K562 (cell line): ENCODE results near the gene FBLN2. TPM values are rescaled to one million over a fixed set of nuclear protein-coding genes. Genes with fewer than 3 reads are reported as not detected.

Source experiments
- CBFB ChIP-seq: sonication (generic); formaldehyde crosslinking; IDR thresholded peaks from 2 replicates; pipeline ENCODE4 v1.4.0; 2020; ENCODE audit warnings: mild to moderate bottlenecking, missing genetic modification reagents
- CHD2 ChIP-seq: IDR thresholded peaks from 2 replicates; pipeline ENCODE4 v1.6.1; 2011; ENCODE audit warnings: low read depth, low read length
- ESRRA ChIP-seq: fragments of 450-650 bp; IDR thresholded peaks from 2 replicates; pipeline ENCODE4 v1.6.1; 2014; ENCODE audit warnings: low read depth, mild to moderate bottlenecking, moderate library complexity, borderline replicate concordance
- FOS ChIP-seq: IDR thresholded peaks from 3 replicates; pipeline ENCODE4 v1.6.1; 2011; ENCODE audit not compliant: insufficient read length; ENCODE audit errors: extremely low read depth
- ILK ChIP-seq: fragments of 450-650 bp; IDR thresholded peaks from 2 replicates; pipeline ENCODE4 v1.6.1; 2016; ENCODE audit warnings: missing genetic modification characterization, low read depth, mild to moderate bottlenecking, missing compliant biosample characterization, moderate library complexity, borderline replicate concordance
- MAFF ChIP-seq: IDR thresholded peaks from 2 replicates; pipeline ENCODE4 v1.6.1; 2012; ENCODE audit warnings: low read length, improper control_type of control experiment
- MAFG ChIP-seq: fragments of 450-650 bp; conservative IDR thresholded peaks from 2 replicates; pipeline ENCODE4 v1.6.1; 2016; ENCODE audit warnings: missing genetic modification characterization, missing compliant biosample characterization
- MCM3 ChIP-seq: fragments of 450-650 bp; IDR thresholded peaks from 2 replicates; pipeline ENCODE4 v1.6.1; 2016
- TEAD2 ChIP-seq: fragments of 450-650 bp; IDR thresholded peaks from 2 replicates; pipeline ENCODE4 v1.6.1; 2016; ENCODE audit warnings: missing genetic modification characterization, control low read depth, missing compliant biosample characterization
- ZC3H4 ChIP-seq: sonication (generic); formaldehyde crosslinking; IDR thresholded peaks from 2 replicates; pipeline ENCODE4 v1.9.0; 2021; ENCODE audit warnings: missing genetic modification reagents, borderline replicate concordance
- ZNF124 ChIP-seq: sonication (generic); formaldehyde crosslinking; IDR thresholded peaks from 2 replicates; pipeline ENCODE4 v1.8.1; 2022; ENCODE audit warnings: missing genetic modification reagents
- ZNF224 ChIP-seq: sonication (generic); formaldehyde crosslinking; IDR thresholded peaks from 2 replicates; pipeline ENCODE4 v1.8.0; 2022; ENCODE audit warnings: mild to moderate bottlenecking, missing genetic modification reagents
- ZNF561 ChIP-seq: fragments of 450-650 bp; formaldehyde crosslinking; conservative IDR thresholded peaks from 2 replicates; pipeline ENCODE4 v1.4.0; 2020; ENCODE audit warnings: mild to moderate bottlenecking, moderate library complexity
- ZNF79 ChIP-seq: fragments of 250-450 bp; sonication (Bioruptor Pico); IDR thresholded peaks from 2 replicates; pipeline ENCODE4 v1.4.0; 2020; ENCODE audit warnings: low read depth, mild to moderate bottlenecking, moderate library complexity
- polyA plus RNA-seq, 8 experiments: library from polyadenylated mRNA; depleted of rRNA in 4 of 8; stranded (reverse) in 5 of 8; unstranded in 3 of 8; fragments of >200 nt; fragmentation: Nextera tagmentation in 2 of 8; fragmentation: Illumina TruSeq in 1 of 8; extraction: Ambion mirVana in 2 of 8; extraction: Trizol in 1 of 8; gene quantifications; 2 replicates each; pipeline versions ENCODE4 v1.2.1 to v1.2.3, GENCODE V29; 2011 to 2014; ENCODE audit warnings: inconsistent platforms in 1 of 8, missing spikeins in 1 of 8
- total RNA-seq, 7 experiments: library from RNA; depleted of rRNA in 6 of 7; stranded (reverse); fragments of >200 nt in 6 of 7; fragmentation: Illumina TruSeq in 2 of 7; extraction: Trizol in 2 of 7; gene quantifications; 2 replicates each; pipeline versions ENCODE4 v1.2.1 to v1.2.3, GENCODE V29; 2011 to 2021; ENCODE audit warnings: low replicate concordance in 1 of 7
- TF ChIP-seq, protein P1 (sequence below): sonication (generic); formaldehyde crosslinking; IDR thresholded peaks from 2 replicates; pipeline ENCODE4 v1.8.0; 2022; ENCODE audit warnings: mild to moderate bottlenecking, missing genetic modification reagents, borderline replicate concordance
- TF ChIP-seq, protein P2 (sequence below): fragments of 250-450 bp; sonication (Bioruptor Pico); IDR thresholded peaks from 2 replicates; pipeline ENCODE4 v1.5.0; 2021
- TF ChIP-seq, protein P3 (sequence below): fragments of 450-650 bp; formaldehyde crosslinking; IDR thresholded peaks from 2 replicates; pipeline ENCODE4 v1.4.0; 2020; ENCODE audit warnings: mild to moderate bottlenecking, mixed read lengths
- TF ChIP-seq, protein P4 (sequence below): fragments of 250-450 bp; sonication (Bioruptor Pico); IDR thresholded peaks from 2 replicates; pipeline ENCODE4 v1.9.0; 2021; ENCODE audit warnings: mild to moderate bottlenecking

FBLN2 gene
- total and polyA plus RNA-seq, 9 of the 15 experiments (the other 6 are each of a cell fraction or from before 2014, with no cell fraction given): 0.03 to 0.10 (median 0.04) TPM; not detected in 6

DNA sequence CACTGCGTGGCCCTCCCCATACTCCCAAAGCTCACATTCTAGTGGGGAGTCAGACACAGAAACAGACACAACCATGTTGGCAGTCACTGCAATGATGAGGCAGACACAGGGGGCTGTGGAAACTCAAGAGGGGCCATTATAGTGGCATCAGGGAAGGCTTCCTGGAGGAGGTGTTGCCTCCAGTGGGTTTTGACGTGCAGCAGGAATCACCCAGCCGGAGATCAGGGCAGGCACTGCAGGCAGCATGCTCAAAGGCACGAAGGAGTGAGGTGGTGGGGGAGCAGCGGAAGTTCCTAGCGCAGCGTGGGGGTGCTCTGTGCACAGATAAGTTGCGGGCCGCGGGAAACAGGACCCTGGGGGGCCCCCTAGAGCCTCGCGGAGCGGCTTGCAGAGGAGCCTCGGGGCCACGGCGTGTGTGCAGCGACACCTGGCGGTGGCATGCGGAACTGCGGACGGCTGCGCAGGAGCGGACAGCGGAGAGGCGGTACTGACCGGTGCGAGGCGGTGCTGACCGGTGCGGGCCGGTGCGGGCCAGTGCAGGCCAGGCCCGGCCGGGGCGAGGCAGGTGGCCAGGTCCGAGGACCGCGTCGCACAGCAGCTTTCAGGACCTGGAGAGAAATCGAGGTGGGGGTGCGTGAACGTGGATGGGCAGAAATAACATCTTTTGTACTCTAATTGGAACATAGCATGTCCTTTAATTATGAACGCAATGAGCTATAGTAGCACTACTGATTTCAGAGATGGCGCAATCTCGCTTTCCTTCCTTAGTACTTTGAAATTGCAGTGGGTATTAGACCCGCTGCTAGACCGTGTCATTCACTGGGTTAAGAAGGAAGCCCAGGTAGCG, 101.5 kb downstream of the FBLN2 start (continued):
- TF ChIP-seq, protein P1, sequence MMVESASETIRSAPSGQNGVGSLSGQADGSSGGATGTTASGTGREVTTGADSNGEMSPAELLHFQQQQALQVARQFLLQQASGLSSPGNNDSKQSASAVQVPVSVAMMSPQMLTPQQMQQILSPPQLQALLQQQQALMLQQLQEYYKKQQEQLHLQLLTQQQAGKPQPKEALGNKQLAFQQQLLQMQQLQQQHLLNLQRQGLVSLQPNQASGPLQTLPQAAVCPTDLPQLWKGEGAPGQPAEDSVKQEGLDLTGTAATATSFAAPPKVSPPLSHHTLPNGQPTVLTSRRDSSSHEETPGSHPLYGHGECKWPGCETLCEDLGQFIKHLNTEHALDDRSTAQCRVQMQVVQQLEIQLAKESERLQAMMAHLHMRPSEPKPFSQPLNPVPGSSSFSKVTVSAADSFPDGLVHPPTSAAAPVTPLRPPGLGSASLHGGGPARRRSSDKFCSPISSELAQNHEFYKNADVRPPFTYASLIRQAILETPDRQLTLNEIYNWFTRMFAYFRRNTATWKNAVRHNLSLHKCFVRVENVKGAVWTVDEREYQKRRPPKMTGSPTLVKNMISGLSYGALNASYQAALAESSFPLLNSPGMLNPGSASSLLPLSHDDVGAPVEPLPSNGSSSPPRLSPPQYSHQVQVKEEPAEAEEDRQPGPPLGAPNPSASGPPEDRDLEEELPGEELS (CRISPR knock-in tag): peak; percentile 90; the same call in 1 of the 2 replicates
- no peak for TF ChIP-seq ZC3H4
- TF ChIP-seq, protein P2, sequence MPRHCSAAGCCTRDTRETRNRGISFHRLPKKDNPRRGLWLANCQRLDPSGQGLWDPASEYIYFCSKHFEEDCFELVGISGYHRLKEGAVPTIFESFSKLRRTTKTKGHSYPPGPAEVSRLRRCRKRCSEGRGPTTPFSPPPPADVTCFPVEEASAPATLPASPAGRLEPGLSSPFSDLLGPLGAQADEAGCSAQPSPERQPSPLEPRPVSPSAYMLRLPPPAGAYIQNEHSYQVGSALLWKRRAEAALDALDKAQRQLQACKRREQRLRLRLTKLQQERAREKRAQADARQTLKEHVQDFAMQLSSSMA (CRISPR knock-in tag): 0 out of 2 replicates have a peak, but pooled peaks have one; percentile 27
- 0 out of 2 replicates have a peak, but pooled peaks have one; percentile 9 for TF ChIP-seq TEAD2 (tag)
- TF ChIP-seq ZNF224 (CRISPR knock-in tag): no peak
- no peak for TF ChIP-seq MAFG (tag)
- TF ChIP-seq, protein P3, sequence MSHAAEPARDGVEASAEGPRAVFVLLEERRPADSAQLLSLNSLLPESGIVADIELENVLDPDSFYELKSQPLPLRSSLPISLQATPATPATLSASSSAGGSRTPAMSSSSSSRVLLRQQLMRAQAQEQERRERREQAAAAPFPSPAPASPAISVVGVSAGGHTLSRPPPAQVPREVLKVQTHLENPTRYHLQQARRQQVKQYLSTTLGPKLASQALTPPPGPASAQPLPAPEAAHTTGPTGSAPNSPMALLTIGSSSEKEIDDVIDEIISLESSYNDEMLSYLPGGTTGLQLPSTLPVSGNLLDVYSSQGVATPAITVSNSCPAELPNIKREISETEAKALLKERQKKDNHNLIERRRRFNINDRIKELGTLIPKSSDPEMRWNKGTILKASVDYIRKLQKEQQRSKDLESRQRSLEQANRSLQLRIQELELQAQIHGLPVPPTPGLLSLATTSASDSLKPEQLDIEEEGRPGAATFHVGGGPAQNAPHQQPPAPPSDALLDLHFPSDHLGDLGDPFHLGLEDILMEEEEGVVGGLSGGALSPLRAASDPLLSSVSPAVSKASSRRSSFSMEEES (CRISPR knock-in tag): no peak
- TF ChIP-seq ZNF561 (CRISPR knock-in tag): no peak
- TF ChIP-seq ILK (tag): no peak
- TF ChIP-seq CHD2: peak; percentile 22; the same call in 1 of the 2 replicates
- TF ChIP-seq MAFF: no peak
- peak; percentile 88 for TF ChIP-seq ESRRA
- no peak for TF ChIP-seq FOS
- TF ChIP-seq, protein P4, sequence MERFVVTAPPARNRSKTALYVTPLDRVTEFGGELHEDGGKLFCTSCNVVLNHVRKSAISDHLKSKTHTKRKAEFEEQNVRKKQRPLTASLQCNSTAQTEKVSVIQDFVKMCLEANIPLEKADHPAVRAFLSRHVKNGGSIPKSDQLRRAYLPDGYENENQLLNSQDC (CRISPR knock-in tag): 0 out of 2 replicates have a peak, but pooled peaks have one; percentile 2
- TF ChIP-seq ZNF79 (CRISPR knock-in tag): no peak
- TF ChIP-seq MCM3: no peak
- TF ChIP-seq ZNF124: no peak
- TF ChIP-seq CBFB (CRISPR knock-in tag): peak; percentile 91
